ENCODE measurements around the gene ZKSCAN1.

Gene ZKSCAN1

DNA sequence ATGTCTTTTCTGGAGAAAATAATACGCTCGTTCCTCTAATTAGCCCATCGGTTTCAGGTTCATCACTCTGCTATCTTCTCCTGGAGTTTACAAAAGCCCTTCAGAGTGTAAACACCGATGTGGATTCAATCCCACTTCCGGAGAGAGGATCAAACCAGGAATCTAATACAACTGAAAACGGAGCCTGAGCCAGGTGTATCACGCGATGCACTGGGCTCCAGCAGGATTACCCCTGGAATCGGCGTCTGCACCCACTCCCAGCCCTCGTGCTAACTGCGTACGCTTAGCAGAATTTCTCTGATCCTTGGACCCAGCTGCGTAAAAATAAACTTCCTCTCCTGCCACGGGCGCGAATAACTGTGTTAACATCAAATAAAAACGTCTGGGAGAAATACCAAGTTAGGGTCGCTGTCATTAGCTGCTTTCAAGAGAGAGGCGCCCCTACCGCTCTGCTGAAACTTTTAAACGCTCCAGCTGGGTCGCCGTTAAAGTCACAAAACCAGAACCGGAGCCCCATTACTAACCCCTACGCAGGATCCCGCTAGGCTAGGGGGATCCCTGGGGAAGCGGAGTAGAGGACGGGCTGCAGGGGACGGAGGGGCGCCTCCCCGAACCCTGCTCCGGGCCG is 65.6 kb downstream of the ZKSCAN1 start:
- DNase-seq (ENCODE audit: low read depth in 2 of 2), result no peak

- peak; percentile 95 to 97 for DNase-seq (ENCODE audit: low read depth in 2 of 2)
Observed at GRCh38 chr7:100081535-100082102, 66.2 kb downstream of the ZKSCAN1 start, which contains the start of gene ZNF3. TSS of gene ZNF3 (minus strand) at chr7:100081723. CDS start at chr7:100077357, 4,366 bp downstream.

GRCh38 chr7:100082978-100083377 is 67.6 kb downstream of the ZKSCAN1 start:
- no peak for DNase-seq (ENCODE audit: low read depth in 2 of 2)

- no peak for DNase-seq (ENCODE audit: low read depth in 2 of 2)
Observed at GRCh38 chr7:100085515-100085914, 70.1 kb downstream of the ZKSCAN1 start.

GRCh38 chr7:100087055-100087750 is 71.8 kb downstream of the ZKSCAN1 start:
- DNase-seq (ENCODE audit: low read depth in 2 of 2), result no peak

DNA sequence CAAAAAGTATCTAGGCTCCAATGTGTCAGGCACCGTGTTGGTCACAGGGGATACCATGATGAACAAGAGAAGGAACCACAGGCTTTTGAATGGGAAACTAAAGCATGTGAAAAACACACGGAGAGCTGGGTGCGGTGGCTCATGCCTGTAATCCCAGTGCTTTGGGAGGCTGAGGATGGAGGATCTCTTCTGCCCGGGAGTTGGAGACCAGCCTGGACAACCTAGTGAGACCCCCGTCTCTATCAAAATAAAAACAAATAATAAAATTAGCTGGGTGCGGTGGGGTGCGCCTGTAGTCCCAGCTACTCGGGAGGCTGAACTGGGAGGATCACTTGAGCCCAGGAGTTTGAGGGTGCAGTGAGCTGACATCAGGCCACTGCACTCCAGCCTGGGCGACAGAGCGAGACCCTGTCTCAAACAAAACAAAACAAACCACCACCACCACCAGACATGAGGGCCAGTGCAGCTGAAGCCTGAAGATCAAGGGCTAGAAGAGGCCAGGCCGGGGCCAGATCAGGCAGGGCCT is 72.8 kb downstream of the ZKSCAN1 start:
- no peak for DNase-seq (ENCODE audit: low read depth in 2 of 2)

DNA sequence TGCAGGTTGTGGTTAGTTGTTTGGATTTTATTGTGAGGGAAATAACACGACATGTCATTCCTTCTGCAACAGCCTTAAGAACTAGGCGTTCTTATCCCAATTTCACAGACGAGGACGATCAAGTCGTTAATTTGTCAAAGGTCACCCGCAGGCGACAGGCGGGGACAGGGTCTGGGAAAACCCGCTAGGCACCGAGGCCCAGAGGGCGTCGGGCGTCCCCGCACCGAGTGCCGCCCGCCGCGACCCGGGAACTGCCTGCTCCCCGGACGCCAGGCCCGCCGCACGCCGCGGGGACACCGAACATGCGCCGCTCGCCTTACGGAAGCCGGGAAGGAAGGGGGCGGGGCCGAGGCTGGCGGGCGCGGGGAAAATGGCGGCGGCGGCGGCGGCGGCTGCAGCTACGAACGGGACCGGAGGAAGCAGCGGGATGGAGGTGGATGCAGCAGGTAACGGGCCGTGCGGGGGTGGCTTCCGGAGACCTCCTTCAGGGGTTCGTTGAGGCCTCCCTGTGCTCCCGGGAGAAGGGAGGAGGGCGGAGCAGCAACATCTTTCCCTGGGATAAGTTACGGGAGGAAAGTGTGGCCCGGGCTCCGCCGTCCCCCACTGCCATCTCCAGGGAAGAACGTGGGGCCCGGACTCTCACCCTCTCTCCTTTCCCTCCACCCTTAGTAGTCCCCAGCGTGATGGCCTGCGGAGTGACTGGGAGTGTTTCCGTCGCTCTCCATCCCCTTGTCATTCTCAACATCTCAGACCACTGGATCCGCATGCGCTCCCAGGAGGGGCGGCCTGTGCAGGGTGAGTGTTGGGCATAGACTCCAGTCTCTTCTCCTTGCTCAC is 73.4 kb downstream of the ZKSCAN1 start, which contains the start of gene COPS6:
COPS6 (plus strand) TSS at position 349 of the 837 bp plus-strand sequence; CDS start at position 371, 22 bp downstream.
- peak; percentile 63 to 64 for DNase-seq (ENCODE audit: low read depth in 2 of 2)

DNA sequence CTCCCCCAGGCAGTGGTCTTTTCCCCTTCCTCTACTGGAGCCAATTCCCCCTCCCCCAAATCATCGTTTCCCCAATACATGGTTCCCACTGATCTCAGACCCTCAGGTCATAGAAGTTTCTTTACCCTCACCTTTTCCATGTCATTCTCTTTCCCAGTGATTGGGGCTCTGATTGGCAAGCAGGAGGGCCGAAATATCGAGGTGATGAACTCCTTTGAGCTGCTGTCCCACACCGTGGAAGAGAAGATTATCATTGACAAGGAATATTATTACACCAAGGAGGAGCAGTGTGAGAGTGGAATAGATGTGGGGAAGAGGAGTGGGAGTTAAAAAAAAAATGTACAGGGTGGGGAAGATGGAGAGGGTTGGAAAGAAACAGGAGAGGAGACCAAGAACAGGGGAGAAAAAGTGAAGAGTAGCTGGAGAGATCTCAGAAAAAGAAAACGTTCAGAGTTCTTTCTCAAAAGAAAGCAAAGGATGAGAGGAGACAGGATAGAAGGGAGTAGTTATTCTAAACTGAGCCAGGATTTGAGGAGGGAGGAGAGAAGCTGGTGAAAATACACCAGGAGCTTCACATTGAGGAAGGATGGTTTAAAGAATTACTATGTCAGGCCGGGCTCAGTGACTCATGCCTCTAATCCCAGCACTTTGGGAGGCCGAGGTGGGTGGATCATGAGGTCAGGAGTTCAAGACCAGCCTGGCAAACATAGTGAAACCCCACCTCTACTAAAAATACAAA is 74.2 kb downstream of the ZKSCAN1 start:
- no peak for DNase-seq (ENCODE audit: low read depth in 2 of 2)

DNA sequence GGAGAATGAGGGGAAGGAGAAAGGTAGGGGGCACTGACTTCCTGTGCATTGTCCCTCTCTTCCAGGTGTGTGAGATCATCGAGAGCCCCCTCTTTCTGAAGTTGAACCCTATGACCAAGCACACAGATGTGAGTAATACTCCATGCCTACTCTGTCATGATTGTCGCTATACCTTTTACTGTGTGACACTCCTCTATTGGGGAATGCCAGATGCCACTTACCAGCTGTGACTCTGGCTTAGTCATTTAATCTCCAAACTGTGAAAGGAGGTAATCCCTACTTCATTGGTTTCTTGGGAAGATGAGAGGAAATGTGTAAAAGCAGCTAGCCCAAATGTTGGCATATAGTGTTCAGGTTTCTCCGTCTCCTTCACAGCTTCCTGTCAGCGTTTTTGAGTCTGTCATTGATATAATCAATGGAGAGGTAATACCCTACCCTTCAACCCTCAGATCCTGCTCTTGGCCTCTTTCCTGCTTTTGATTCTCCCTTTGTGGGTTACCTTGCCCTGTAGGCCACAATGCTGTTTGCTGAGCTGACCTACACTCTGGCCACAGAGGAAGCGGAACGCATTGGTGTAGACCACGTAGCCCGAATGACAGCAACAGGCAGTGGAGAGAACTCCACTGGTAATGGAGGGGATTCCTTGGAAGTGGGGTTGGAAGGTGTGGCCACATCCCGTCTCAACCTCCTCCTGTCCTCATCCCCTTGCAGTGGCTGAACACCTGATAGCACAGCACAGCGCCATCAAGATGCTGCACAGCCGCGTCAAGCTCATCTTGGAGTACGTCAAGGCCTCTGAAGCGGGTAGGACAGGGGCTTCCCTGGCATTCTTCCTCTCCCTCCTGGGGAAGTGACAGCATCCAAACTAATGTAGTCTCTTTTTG is 75.4 kb downstream of the ZKSCAN1 start:
- DNase-seq (ENCODE audit: low read depth in 2 of 2), result no peak
